Measurements from ENCODE around the gene C10orf143. TPM values are rescaled to one million over a fixed set of nuclear protein-coding genes. Genes with fewer than 3 reads are reported as not detected.

Gene C10orf143
- total RNA-seq, 1 donor from 2014 or later: 1.6 TPM

GRCh38 chr10:130141878-130142277 lies 31.2 kb upstream of the C10orf143 start:
- H3K9ac ChIP-seq: no peak overlapping the region
- no peak for TF ChIP-seq CTCF (IDR thresholded peaks at IDR 0.05)
- TF ChIP-seq EZH2 (IDR thresholded peaks at IDR 0.05): no peak
- TF ChIP-seq EZH2phosphoT487 (IDR thresholded peaks at IDR 0.05): no peak
- peaks cover 100% of the 10 kb centered on the region for H3K79me2 ChIP-seq (ENCODE audit: low read depth)
- Mint-ChIP-seq H3K27ac (no peak overlapping the region), H3K9me3 (no peaks in the 10 kb centered on the region), H3K27me3 (ENCODE audit: insufficient read depth, low read depth) (no peaks in the 10 kb centered on the region), H3K4me1 (peaks cover 30% of the 10 kb centered on the region), H3K4me3 (no peak overlapping the region), H3K36me3 (peaks cover 23% of the 10 kb centered on the region)
- H3K36me3 ChIP-seq: no peaks in the 10 kb centered on the region
- no peaks in the 10 kb centered on the region for H3K9me3 ChIP-seq (ENCODE audit: low read depth)
- no peaks in the 10 kb centered on the region for H3K27me3 ChIP-seq
- no peaks in the 10 kb centered on the region for H3F3A ChIP-seq (ENCODE audit: low read depth)
- no peak overlapping the region for H3K27ac ChIP-seq
- H3K4me2 ChIP-seq: no peak overlapping the region
- H4K20me1 ChIP-seq (ENCODE audit: low read depth): peaks cover 64% of the 10 kb centered on the region
- H3K4me3 ChIP-seq: no peak overlapping the region
- peaks cover 9% of the 10 kb centered on the region for H3K4me1 ChIP-seq
- DNase-seq (ENCODE audit: low spot score): no peak
- no peak overlapping the region for H2AFZ ChIP-seq (replicated peaks)

- H2AFZ ChIP-seq (replicated peaks): no peak overlapping the region
- DNase-seq (ENCODE audit: low spot score): no peak
- TF ChIP-seq EZH2 (IDR thresholded peaks at IDR 0.05): no peak
- TF ChIP-seq EZH2phosphoT487 (IDR thresholded peaks at IDR 0.05): no peak
- no peak for TF ChIP-seq CTCF (IDR thresholded peaks at IDR 0.05)
- Mint-ChIP-seq H3K4me3 (no peak overlapping the region), H3K36me3 (peaks cover 23% of the 10 kb centered on the region), H3K27me3 (ENCODE audit: insufficient read depth, low read depth) (no peaks in the 10 kb centered on the region), H3K4me1 (peaks cover 30% of the 10 kb centered on the region), H3K27ac (no peak overlapping the region), H3K9me3 (no peaks in the 10 kb centered on the region)
- H3K4me2 ChIP-seq: no peak overlapping the region
- peaks cover 100% of the 10 kb centered on the region for H3K79me2 ChIP-seq (ENCODE audit: low read depth)
- no peaks in the 10 kb centered on the region for H3K9me3 ChIP-seq (ENCODE audit: low read depth)
- no peak overlapping the region for H3K4me3 ChIP-seq
- H3K27ac ChIP-seq: no peak overlapping the region
- H3K27me3 ChIP-seq: no peaks in the 10 kb centered on the region
- H3K36me3 ChIP-seq: no peaks in the 10 kb centered on the region
- no peaks in the 10 kb centered on the region for H3F3A ChIP-seq (ENCODE audit: low read depth)
- peaks cover 9% of the 10 kb centered on the region for H3K4me1 ChIP-seq
- peaks cover 67% of the 10 kb centered on the region for H4K20me1 ChIP-seq (ENCODE audit: low read depth)
- no peak overlapping the region for H3K9ac ChIP-seq
These were observed 30.8 kb upstream of the C10orf143 start for GRCh38 chr10:130141460-130141859.

- Histone ChIP-seq H2AFZ (replicated peaks) (no peak overlapping the region), H3K4me1 (peaks cover 9% of the 10 kb centered on the region), H3K4me3 (no peak overlapping the region), H3F3A (ENCODE audit: low read depth) (no peaks in the 10 kb centered on the region), H3K27ac (no peak overlapping the region), H3K27me3 (no peaks in the 10 kb centered on the region), H3K9ac (no peak overlapping the region), H4K20me1 (ENCODE audit: low read depth) (peaks cover 69% of the 10 kb centered on the region), H3K36me3 (no peaks in the 10 kb centered on the region), H3K9me3 (ENCODE audit: low read depth) (no peaks in the 10 kb centered on the region), H3K4me2 (no peak overlapping the region), H3K79me2 (ENCODE audit: low read depth) (peaks cover 98% of the 10 kb centered on the region)
- Mint-ChIP-seq H3K27ac (no peak overlapping the region), H3K4me1 (peaks cover 30% of the 10 kb centered on the region), H3K27me3 (ENCODE audit: insufficient read depth, low read depth) (no peaks in the 10 kb centered on the region), H3K9me3 (no peaks in the 10 kb centered on the region), H3K4me3 (no peak overlapping the region), H3K36me3 (peaks cover 19% of the 10 kb centered on the region)
- no peak for TF ChIP-seq EZH2 (IDR thresholded peaks at IDR 0.05)
- no peak for TF ChIP-seq EZH2phosphoT487 (IDR thresholded peaks at IDR 0.05)
- TF ChIP-seq CTCF (IDR thresholded peaks at IDR 0.05): no peak
- no peak for DNase-seq (ENCODE audit: low spot score)
These were observed 30.4 kb upstream of the C10orf143 start for GRCh38 chr10:130141038-130141437.
